Uterus (tissue), 4 donors: Measurements from ENCODE around the gene ARHGAP29. TPM values are rescaled to one million over a fixed set of nuclear protein-coding genes. Genes with fewer than 3 reads are reported as not detected.

Experiments
- DNase-seq, 2 donors: peaks; one replicate each; pipeline ENCODE4 v3.0.0-alpha.2; 2019 to 2020
- H3K27ac ChIP-seq, 2 donors: fragments of 200-600 bp; sonication (generic); 1 replicate in 1 of 2; 2 replicates in 1 of 2; pipeline ENCODE4 v1.5.1; 2016 to 2018
- H3K27me3 ChIP-seq, 2 donors: fragments of 200-600 bp; sonication (generic); one replicate each; pipeline ENCODE4 v1.5.1; 2018 to 2019; ENCODE audit warnings: control low read depth in 1 of 2
- H3K36me3 ChIP-seq, 2 donors: fragments of 200-600 bp; sonication (generic); one replicate each; pipeline ENCODE4 v1.5.1; 2019; ENCODE audit warnings: control low read depth in 1 of 2
- H3K4me1 ChIP-seq, 2 donors: fragments of 200-600 bp; sonication (generic); one replicate each; pipeline ENCODE4 v1.5.1; 2018 to 2019; ENCODE audit warnings: control low read depth in 1 of 2
- H3K4me3 ChIP-seq, 2 donors: fragments of 200-600 bp; sonication (generic); 1 replicate in 1 of 2; 2 replicates in 1 of 2; pipeline ENCODE4 v1.5.1; 2018 to 2019; ENCODE audit warnings: mild to moderate bottlenecking in 1 of 2
- H3K9me3 ChIP-seq, 2 donors: fragments of 200-600 bp; sonication (generic); one replicate each; pipeline ENCODE4 v1.5.1; 2019; ENCODE audit warnings: control low read depth in 1 of 2
- POLR2A ChIP-seq, 2 donors: fragments of 450-650 bp; IDR thresholded peaks; one replicate each; pipeline ENCODE4 v1.6.1; 2016; ENCODE audit warnings: antibody characterized with exemption in 2 of 2, mild to moderate bottlenecking in 1 of 2, moderate library complexity in 1 of 2
- intact Hi-C: fragments of 100-400 bp; cut with DNase I; formaldehyde crosslinking; loops from one replicate; pipeline ENCODE4 v1.15.1; 2023; ENCODE audit warnings: low total_unique reads
- total RNA-seq, 4 donors: library from RNA; depleted of rRNA in 3 of 4; stranded (reverse); fragments of >200 nt in 3 of 4; gene quantifications; one replicate each; pipeline versions ENCODE4 v1.1.0 to v1.2.4, GENCODE V29; 2014 to 2023
- TF ChIP-seq, protein P1 (sequence below), 4 experiments: fragments of 200-600 bp in 2 of 4; fragments of 450-650 bp in 2 of 4; sonication (generic) in 2 of 4; IDR thresholded peaks; one replicate each; pipeline ENCODE4 v1.5.1; 2016 to 2019; ENCODE audit warnings: antibody characterized with exemption in 4 of 4, mild to moderate bottlenecking in 2 of 4, moderate library complexity in 1 of 4
- donor health status: DM: yes; HTN: yes; CAD: no.

ARHGAP29 gene
- total RNA-seq, 4 donors from 2014 or later = 20.0 to 67.3 (median 38.8) TPM

DNA sequence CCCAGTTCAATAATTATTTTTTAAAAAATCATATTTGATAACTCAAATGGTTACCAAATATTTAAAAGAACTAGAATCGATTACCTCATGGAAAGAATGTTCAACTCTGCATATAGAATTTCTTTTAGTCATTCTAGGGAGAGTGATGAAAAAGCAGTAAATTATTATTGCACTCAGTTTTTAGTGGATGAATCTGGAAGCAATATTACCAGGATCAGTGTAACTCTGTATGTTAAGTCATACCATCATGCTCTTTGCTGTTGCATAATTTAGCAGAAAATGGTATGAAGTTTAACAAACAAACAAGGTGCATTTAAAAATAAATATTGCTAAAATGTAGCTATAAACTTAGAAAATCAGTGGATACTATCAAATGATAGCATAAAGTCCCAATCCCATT lies 46.1 kb upstream of the ARHGAP29 start:
- Histone ChIP-seq H3K36me3 (no peaks in the 10 kb centered on the region), H3K27me3 (no peaks in the 10 kb centered on the region), H3K4me1 (no peaks in the 10 kb centered on the region), H3K27ac (no peak overlapping the region), H3K4me3 (no peak overlapping the region), H3K9me3 (no peaks in the 10 kb centered on the region)
- no peak for TF ChIP-seq POLR2A (IDR thresholded peaks at IDR 0.05)
- TF ChIP-seq, protein P1, sequence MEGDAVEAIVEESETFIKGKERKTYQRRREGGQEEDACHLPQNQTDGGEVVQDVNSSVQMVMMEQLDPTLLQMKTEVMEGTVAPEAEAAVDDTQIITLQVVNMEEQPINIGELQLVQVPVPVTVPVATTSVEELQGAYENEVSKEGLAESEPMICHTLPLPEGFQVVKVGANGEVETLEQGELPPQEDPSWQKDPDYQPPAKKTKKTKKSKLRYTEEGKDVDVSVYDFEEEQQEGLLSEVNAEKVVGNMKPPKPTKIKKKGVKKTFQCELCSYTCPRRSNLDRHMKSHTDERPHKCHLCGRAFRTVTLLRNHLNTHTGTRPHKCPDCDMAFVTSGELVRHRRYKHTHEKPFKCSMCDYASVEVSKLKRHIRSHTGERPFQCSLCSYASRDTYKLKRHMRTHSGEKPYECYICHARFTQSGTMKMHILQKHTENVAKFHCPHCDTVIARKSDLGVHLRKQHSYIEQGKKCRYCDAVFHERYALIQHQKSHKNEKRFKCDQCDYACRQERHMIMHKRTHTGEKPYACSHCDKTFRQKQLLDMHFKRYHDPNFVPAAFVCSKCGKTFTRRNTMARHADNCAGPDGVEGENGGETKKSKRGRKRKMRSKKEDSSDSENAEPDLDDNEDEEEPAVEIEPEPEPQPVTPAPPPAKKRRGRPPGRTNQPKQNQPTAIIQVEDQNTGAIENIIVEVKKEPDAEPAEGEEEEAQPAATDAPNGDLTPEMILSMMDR (IDR thresholded peaks at IDR 0.05) = no peak
- DNase-seq = no peak
- intact Hi-C loops = no loop called here

DNA sequence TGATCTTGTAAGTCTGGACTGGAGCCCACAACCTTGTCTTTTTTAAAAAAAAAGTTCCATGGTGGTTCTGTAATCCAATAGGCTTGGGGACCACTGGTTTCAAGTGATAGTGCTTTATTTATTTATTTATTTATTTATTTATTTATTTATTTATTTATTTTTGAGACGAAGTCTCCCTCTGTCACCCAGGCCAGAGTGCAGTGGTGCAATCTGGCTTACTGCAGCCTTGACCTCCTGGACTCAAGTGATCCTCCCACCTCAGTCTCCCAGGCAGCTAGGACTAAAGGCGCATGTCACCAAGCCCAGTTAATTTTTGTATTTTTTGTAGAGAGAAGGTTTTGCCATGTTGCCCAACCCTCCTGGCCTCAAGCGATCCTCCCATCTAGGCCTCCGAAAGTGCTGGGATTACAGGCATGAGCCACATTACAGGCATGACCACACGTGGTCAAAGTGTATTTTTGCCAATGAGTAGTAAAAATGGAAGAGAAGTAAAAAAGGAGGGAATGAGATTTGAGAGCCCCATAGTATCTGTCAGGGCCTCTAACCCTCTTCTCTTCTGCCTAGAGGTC lies 44.8 kb upstream of the ARHGAP29 start:
- TF ChIP-seq, protein P1 (IDR thresholded peaks at IDR 0.05) = no peak
- TF ChIP-seq POLR2A (IDR thresholded peaks at IDR 0.05) = no peak
- no peaks in the 10 kb centered on the region for H3K36me3 ChIP-seq
- no peaks in the 10 kb centered on the region for H3K27me3 ChIP-seq
- H3K4me3 ChIP-seq = no peak overlapping the region
- H3K4me1 ChIP-seq = no peaks in the 10 kb centered on the region
- no peaks in the 10 kb centered on the region for H3K9me3 ChIP-seq
- H3K27ac ChIP-seq = no peak overlapping the region
- no peak for DNase-seq
- intact Hi-C loops = no loop called here

DNA sequence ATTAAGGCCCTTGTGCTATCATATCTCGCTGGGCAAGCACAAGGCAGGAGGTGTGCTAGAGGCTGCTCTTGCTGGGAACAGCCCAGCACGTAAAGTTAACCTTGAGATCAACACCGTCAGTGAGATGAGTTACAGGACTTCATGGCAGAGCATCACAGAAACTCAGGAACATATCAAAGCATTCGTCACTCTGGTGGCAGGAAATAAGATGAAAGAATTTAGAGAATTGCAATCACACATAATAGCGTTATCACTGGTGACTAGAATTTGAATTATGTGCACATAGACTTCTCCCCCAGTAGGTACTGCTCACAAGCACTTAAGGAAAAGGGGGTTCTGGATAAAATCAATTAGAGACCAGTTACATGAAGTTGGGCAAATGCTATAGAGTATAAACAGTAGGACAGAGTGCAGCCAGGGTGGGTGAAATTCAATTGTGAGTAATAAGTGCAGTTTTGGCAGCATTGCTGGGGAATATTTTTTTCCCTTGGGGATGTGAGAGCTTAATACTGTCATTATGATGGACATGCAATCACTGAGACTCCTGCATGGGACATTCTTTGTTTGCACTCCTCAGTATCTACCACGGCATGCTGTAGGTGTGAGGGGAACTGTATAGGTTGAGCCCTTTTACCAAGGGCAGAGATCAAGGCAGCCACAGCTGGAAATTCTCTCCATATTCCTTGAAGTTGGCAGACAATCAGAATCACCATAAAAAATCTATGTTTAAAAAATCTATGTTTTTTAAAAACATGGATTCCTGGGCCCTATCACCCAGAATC lies 44.2 kb upstream of the ARHGAP29 start:
- no peaks in the 10 kb centered on the region for H3K4me1 ChIP-seq
- intact Hi-C loops = no loop called here
- no peaks in the 10 kb centered on the region for H3K9me3 ChIP-seq
- H3K27me3 ChIP-seq = no peaks in the 10 kb centered on the region
- TF ChIP-seq, protein P1 (IDR thresholded peaks at IDR 0.05) = no peak
- TF ChIP-seq POLR2A (IDR thresholded peaks at IDR 0.05) = no peak
- H3K27ac ChIP-seq = no peak overlapping the region
- H3K4me3 ChIP-seq = no peak overlapping the region
- no peaks in the 10 kb centered on the region for H3K36me3 ChIP-seq
- no peak for DNase-seq

DNA sequence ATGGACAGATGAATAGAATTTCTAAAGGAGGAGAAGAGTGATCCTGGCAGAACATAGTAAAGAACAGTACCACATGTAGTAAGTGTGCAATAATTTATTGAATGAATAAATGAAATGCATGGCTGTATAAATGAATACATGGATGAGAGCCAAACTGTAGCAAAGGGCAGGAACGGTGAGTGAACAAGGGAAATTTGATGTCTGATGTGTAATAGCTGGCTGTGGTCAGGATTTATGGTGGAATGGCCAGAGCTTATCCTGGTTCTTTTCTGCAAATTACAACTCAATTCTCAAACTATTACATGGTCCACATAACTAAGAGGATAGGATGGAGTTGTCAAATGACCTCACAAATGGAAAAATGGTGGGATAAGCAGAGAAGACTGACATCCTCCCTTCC lies 43.2 kb upstream of the ARHGAP29 start:
- H3K4me3 ChIP-seq = no peak overlapping the region
- TF ChIP-seq POLR2A (IDR thresholded peaks at IDR 0.05) = no peak
- TF ChIP-seq, protein P1 (IDR thresholded peaks at IDR 0.05) = no peak
- no peaks in the 10 kb centered on the region for H3K9me3 ChIP-seq
- DNase-seq = no peak
- H3K27ac ChIP-seq = no peak overlapping the region
- intact Hi-C loops = no loop called here
- H3K27me3 ChIP-seq = no peaks in the 10 kb centered on the region
- no peaks in the 10 kb centered on the region for H3K4me1 ChIP-seq
- H3K36me3 ChIP-seq = no peaks in the 10 kb centered on the region

DNA sequence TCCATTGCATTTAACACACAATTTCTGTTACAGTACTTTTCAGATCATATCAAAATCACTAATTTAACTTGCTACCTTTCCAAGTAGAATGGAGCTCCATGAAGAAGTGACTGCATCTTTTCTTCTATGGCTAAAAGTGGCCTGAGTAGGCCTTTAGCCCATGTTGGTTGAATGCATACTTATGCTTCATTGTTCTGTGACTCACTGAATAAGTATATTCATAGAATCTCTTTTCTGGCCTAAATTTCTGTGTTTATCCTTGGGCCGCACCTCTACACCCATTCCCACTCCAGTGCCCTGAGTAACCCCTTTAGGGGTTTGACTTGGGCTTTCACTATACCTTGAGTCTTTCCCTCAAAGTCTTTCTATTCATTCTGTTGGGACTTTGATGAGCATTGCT lies 42.1 kb upstream of the ARHGAP29 start:
- Histone ChIP-seq H3K27me3 (no peaks in the 10 kb centered on the region), H3K9me3 (no peaks in the 10 kb centered on the region), H3K4me1 (no peaks in the 10 kb centered on the region), H3K36me3 (no peaks in the 10 kb centered on the region), H3K4me3 (no peak overlapping the region), H3K27ac (no peak overlapping the region)
- no peak for DNase-seq
- TF ChIP-seq, protein P1 (IDR thresholded peaks at IDR 0.05) = no peak
- no peak for TF ChIP-seq POLR2A (IDR thresholded peaks at IDR 0.05)
- intact Hi-C loops = no loop called here
